ENCODE results near the gene ANKRD28. TPM values are rescaled to one million over a fixed set of nuclear protein-coding genes. Genes with fewer than 3 reads are reported as not detected.
A peak's percentile ranks its signal among the peaks of the same experiment; 100 is the strongest.

ANKRD28 gene
- total and polyA plus RNA-seq, 9 of the 15 experiments (the other 6 are each of a cell fraction or from before 2014, with no cell fraction given), result 11.7 to 66.0 (median 36.7) TPM

GRCh38 chr3:15804553-15805095 is 6.8 kb upstream of the ANKRD28 start (continued):
- no peak for TF ChIP-seq ZNF431 (CRISPR knock-in tag; IDR thresholded peaks at IDR 0.05)
- TF ChIP-seq GTF2A2 (tag; IDR thresholded peaks at IDR 0.05), result no peak
- peak; percentile 95 for TF ChIP-seq MAFG (tag; conservative IDR thresholded peaks at IDR 0.05)
- no peak for TF ChIP-seq HES1 (IDR thresholded peaks at IDR 0.05; ENCODE audit: low read depth)
- no peak for TF ChIP-seq XRCC5 (IDR thresholded peaks at IDR 0.05; ENCODE audit: low read depth, low read length)
- TF ChIP-seq GTF3C2 (IDR thresholded peaks at IDR 0.05; ENCODE audit: borderline replicate concordance, extremely low read depth, insufficient read length), result no peak
- peak in 1 of 2 experiments; percentile 18; a peak in 1 of 4 replicates for TF ChIP-seq HDAC1 (IDR thresholded peaks at IDR 0.05)
- 0 out of 2 replicates have a peak, but pooled peaks have one; percentile 22 for TF ChIP-seq NCOR1 (IDR thresholded peaks at IDR 0.05)
- TF ChIP-seq MBD1 (CRISPR knock-in tag; IDR thresholded peaks at IDR 0.05), result no peak
- TF ChIP-seq ATF1 (CRISPR knock-in tag; IDR thresholded peaks at IDR 0.05), result no peak
- TF ChIP-seq ATF1 (tag; IDR thresholded peaks at IDR 0.05), result peak; percentile 28; the same call in 1 of the 2 replicates
- no peak for TF ChIP-seq YBX1 (IDR thresholded peaks at IDR 0.05)
- TF ChIP-seq SNRNP70 (optimal IDR thresholded peaks at IDR 0.05; ENCODE audit: low read depth, low read length), result no peak
- peak; percentile 87 for TF ChIP-seq ZEB2 (IDR thresholded peaks at IDR 0.05)
- TF ChIP-seq SOX6 (IDR thresholded peaks at IDR 0.05), result peak; percentile 66; the same call in 1 of the 2 replicates
- no peak for TF ChIP-seq GTF2E2 (tag; IDR thresholded peaks at IDR 0.05)
- TF ChIP-seq CCAR2 (IDR thresholded peaks at IDR 0.05; ENCODE audit: low read depth, low read length), result no peak
- no peak for TF ChIP-seq ZBTB43 (CRISPR knock-in tag; IDR thresholded peaks at IDR 0.05)
- no peak for TF ChIP-seq EP400 (IDR thresholded peaks at IDR 0.05)
- TF ChIP-seq ZNF217 (CRISPR knock-in tag; IDR thresholded peaks at IDR 0.05), result no peak
- no peak for TF ChIP-seq RBM39 (optimal IDR thresholded peaks at IDR 0.05; ENCODE audit: low read depth, low read length)
- TF ChIP-seq HMGN3 (IDR thresholded peaks at IDR 0.05; ENCODE audit: borderline replicate concordance, extremely low read depth, insufficient read length, low read depth, low read length), result no peak
- TF ChIP-seq CHD4 (IDR thresholded peaks at IDR 0.05; ENCODE audit: insufficient read depth, insufficient replicate concordance, low read depth, low read length, poor library complexity, severe bottlenecking), result no peak
- no peak for TF ChIP-seq JUN (IDR thresholded peaks at IDR 0.05; ENCODE audit: borderline replicate concordance, low read depth, low read length)
- no peak for TF ChIP-seq JUN (CRISPR knock-in tag; IDR thresholded peaks at IDR 0.05; ENCODE audit: borderline replicate concordance)

All from K562 (cell line).